NCI-H82 treated with DMSO at 0.1 percent for 48 hours (cell line): Measurements from ENCODE around the gene RPS6KC1.
"Not testable (repeated sequence)": the region's sequence is repeated elsewhere in the genome, so short reads cannot be mapped to it uniquely, and the experiment has no call there.

ENCODE experiments used
- DNase-seq: peaks from one replicate; lab custom pipeline; 2025; ENCODE audit not compliant: unreplicated experiment; lab: John Stamatoyannopoulos, UW

RPS6KC1 gene, protein sequence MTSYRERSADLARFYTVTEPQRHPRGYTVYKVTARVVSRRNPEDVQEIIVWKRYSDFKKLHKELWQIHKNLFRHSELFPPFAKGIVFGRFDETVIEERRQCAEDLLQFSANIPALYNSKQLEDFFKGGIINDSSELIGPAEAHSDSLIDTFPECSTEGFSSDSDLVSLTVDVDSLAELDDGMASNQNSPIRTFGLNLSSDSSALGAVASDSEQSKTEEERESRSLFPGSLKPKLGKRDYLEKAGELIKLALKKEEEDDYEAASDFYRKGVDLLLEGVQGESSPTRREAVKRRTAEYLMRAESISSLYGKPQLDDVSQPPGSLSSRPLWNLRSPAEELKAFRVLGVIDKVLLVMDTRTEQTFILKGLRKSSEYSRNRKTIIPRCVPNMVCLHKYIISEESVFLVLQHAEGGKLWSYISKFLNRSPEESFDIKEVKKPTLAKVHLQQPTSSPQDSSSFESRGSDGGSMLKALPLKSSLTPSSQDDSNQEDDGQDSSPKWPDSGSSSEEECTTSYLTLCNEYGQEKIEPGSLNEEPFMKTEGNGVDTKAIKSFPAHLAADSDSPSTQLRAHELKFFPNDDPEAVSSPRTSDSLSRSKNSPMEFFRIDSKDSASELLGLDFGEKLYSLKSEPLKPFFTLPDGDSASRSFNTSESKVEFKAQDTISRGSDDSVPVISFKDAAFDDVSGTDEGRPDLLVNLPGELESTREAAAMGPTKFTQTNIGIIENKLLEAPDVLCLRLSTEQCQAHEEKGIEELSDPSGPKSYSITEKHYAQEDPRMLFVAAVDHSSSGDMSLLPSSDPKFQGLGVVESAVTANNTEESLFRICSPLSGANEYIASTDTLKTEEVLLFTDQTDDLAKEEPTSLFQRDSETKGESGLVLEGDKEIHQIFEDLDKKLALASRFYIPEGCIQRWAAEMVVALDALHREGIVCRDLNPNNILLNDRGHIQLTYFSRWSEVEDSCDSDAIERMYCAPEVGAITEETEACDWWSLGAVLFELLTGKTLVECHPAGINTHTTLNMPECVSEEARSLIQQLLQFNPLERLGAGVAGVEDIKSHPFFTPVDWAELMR

DNA sequence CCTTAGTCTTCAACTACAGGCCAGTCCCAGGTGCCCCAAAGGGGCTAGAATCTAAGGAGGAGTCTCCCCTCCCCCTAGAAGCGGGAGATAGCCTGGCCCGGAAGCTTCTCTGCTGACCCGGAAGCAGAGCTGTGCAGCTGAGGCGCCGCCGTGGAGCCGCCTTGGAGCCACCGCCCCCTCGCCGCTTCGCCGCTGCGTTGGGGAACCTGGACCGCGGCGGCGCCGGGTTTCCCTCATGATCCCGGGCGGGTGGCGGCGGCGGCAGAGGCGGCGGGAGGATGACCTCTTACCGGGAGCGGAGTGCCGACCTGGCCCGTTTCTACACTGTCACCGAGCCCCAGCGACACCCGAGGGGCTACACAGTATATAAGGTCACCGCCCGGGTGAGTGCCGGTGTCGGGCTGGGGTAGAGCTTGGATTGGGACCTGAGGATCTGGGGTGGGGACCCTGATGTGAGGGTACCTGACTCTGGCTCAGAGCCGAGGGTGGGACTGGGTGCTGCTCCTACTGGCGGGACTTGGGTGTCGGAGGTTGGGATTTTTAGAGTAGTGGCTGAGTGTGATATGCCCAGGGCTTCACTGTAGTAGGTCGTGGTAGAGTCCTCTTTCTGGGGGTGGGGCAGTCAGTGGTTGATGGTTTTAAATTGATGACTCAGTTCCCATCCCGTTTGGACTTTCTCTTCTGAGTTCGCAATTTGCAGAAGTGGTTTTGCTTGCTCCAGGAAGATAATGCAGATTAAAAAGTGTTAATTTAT lies at the start of gene RPS6KC1:
Gene RPS6KC1, plus strand, starts transcription at position 115 of the 754 bp plus-strand sequence. Its CDS starts 164 bp downstream, at position 279.
- peak; percentile 65 for DNase-seq

DNA sequence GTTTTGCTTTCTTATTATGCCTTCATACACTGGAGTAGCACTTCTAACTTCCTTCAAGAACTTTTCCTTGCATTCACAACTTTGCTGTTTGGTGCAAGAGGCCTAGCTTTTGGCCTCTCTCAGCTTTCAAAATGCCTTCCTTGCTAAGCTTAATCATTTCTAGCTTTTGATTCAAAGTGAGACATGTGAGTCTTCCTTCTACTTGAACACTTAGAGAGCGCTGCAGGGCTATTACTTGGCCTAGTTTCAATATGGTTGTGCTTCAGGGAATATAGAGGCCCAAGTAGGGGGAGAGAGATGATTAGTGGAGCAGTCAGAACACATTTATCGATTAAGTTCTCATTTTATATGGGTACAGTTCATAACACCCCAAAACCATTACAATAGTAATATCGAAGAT lies 47.8 kb upstream of the RPS6KC1 start:
- DNase-seq = no peak

DNA sequence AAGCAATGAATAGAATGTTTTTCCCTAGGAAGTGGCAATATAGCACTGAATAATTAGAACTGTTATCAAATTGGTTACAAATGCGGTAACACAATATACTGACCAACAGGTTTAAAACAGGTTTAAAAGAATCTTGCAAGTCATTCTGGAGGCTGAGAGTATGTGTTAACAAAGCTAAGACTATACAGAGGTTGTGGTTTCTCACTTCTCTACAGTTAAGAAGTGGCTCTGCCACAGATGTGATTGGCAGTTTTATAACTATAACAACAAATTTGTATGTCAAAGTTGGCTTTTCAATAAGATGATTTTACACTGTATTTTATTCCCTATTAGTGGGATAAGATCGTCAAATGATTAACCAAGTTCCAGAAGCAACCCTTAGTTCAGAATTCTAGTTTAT lies 42.5 kb upstream of the RPS6KC1 start:
- no peak for DNase-seq

DNA sequence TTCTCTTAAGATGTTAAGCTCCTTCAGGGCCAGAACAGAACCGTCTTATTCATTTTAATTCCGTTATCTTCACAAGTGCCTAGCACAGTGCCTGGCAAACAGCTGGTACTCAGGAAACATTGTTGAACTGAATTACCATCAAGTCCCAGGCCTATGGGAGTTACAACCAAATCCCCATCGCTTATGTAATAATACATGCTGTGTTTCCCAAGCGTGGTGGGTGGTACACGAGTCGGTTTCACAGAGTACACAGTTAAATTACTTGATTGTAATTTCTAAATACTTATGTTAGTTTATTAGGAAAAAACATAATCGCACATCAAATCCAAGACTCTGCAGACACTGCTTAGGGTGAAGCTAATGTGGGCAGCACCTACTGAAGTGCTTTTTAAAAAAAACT lies 36.4 kb upstream of the RPS6KC1 start:
- DNase-seq = no peak

DNA sequence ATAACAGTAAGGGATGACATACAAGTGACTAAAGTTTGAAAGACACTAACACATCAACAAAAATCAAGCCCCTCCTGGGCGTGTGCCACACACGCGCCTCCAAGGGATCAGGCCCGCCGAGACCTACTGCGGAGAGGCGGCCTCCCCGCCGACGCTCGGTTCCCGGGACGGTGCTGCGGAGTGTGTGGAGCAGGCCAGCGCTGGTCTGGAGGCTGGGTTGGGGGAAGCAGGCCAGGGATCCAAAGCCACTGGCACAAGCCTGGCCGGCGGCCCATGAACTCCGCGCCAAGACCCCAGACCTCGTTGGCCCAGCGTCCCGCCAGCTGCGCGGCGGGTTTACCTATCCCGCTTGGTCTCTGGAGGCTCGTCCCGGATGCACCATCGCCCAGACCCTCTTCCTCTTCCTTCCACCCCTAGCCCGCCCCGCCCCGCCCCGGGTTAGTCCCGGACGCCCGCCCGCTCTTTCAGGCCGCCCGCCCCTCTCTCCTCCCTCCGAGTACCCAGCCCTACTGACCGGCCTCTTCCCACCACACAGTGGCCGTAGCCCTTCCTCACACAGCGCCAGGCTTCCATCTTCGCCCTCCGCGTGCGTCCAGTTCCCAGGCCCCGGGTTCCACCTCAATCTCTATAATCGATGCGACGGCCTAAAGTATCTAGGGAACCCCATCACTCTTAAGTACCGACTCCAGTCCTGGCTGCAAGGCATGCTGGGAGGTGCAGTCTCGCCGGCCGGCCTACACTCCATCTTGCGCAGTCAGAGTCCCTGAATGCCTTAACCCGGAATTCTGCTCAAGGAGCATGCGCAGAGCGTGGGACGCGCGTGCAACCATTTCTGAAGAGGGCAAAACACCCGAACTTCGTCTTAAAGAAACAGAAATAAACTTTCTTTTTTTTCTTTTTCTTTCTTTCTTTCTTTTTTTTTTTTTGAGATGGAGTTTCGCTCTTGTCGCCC lies 35.7 kb upstream of the RPS6KC1 start, which contains the start of gene ANGEL2:
Gene ANGEL2, minus strand, starts transcription at position 769 of the 952 bp plus-strand sequence. Its CDS starts 196 bp downstream, at position 573.
- DNase-seq = peak; percentile 95

DNA sequence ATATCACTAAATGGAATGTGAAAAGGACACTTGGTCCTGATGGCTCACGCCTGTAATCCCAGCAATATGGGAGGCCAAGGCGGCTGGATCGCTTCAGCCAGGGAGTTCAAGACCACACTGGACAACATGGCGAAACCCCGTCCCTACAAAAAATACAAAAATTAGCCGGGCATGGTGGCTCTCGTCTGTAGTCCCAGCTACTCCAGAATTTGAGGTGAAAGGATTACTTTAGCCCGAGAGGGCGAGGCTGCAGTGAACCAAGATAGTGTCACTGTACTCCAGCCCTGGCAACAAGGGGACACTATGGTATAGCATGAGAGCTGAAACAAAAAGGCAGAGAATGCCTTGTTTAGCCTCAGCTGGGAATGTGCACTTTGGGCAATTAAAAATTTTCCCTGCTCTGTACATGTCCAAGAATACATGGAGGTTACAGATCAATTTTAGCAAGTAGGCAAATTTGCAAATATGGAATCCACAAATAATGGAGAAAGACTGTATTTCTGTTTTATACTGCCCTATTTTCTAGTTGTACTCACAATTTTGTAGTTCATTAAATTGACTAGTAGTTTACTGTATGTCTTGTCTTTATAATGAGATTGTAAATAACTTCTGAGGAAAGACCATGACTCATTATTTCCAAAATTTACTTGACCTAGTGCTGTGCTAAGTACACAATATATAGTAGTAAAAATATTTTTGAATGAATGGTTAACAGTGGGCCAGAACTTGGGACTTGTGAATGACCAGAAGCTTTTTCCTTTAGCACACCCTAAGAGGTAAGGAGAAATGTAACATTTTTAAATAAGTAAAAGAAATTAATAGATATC lies 33.4 kb upstream of the RPS6KC1 start:
- DNase-seq = no peak

DNA sequence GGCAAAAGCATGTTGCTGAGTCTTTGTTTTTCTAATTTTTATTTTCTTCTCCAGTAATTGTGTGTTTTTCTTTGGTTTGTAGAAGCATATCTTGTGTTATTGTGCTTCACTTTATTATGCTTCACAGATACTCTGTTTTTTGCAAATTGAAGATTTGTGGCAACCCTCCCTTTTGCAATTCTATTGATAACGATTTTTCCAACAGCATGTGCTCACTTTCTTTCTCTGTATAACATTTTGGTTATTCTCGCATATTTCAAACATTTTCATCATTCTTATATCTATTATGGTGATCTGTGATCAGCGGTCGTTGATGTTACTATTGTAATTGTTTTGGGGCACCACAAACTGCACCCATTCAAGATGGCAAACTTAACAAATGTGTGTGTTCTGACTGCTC lies 31.6 kb upstream of the RPS6KC1 start:
- no peak for DNase-seq

DNA sequence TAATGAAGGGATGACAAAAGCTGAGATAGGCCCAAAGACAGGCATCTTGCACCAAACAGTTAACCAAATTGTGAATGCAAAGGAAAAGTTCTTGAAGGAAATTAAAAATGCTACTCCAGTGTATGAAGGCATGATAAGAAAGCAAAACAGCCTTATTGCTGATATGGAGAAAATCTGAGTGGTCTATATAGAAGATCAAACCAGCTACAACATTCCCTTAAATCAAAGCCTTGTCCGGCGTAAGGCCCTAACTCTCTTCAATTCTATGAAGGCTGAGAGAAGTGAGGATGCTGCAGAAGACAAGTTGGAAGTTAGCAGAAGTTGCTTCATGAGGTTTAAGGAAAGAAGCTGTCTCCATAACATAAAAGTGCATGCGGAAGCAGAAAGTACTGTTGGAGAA lies 31.0 kb upstream of the RPS6KC1 start:
- DNase-seq = no peak

DNA sequence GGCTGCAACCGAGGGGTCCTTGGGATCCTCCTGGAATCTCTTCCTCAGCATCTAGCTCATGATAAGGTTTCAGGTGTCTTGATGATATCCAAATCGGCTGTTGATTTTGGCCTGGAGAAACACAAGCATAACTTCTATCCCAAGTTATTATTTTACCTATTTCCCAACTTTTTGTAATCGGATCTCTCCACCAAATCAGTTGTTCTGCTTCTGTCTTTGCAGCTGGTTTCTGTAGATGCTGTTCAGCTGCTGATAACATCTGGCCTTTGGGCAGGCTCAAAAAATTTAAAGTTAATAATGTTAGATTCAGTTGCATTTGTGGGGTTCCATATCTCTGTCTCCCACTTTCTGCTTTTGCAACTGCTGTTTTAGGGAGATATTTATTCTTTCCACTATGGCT lies 24.0 kb upstream of the RPS6KC1 start:
- DNase-seq = not testable (repeated sequence)

DNA sequence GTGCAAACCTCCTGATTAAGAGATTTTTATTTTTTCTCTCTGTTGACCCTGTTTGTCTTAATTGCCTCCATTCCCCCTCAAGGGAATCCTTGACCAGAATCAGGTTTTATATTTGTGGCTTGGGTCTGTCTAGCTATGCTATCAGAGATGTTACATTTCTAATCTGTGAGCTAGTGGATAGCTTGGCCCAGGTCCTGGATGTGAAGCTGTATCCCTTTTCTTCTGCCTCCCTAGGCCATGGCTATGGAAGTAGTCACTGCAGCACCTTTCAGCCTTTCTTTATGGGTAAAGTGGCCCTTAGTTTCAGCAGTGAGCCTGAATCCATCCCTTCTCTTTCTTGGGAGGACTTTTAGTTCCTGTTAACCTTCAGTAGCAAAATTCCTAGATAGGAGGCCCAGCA lies 18.4 kb upstream of the RPS6KC1 start:
- no peak for DNase-seq

DNA sequence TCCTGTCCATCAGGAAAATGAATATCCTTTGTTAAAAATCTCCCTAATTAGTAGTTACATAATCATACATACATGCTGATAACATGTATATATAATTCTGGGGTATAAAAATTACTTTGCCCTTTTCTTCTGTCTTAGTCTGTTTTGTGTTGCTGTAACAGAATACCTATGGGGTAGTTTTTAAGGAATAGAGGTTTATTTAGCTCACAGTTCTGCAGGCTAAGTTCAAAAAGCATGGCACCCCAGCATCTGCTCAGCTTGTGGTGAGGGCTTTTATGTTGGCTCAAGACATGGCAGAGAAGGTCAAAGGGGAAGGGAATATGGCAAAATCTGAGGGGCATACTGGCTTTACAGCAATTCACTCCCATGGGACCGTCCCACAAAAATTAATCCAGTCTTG lies 16.3 kb upstream of the RPS6KC1 start:
- no peak for DNase-seq

DNA sequence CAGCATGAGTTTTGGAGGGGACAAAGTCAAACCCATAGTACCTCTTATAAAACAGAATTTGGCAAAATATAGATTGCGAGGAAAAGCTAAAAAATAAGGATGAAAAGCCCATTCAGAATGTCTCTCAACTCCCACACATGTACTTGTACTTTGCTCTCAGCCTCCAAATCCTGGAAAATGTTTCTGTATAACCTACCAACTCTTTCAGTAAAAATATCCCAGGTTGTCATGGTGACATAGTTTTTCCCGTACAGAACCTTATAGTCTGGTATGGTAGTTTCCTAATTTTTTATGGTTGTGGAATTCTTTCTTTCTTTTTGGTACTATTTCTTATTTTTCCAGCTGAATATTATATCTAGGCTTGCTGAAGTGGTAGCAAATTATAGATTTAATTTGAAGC lies 15.5 kb upstream of the RPS6KC1 start:
- DNase-seq = no peak

DNA sequence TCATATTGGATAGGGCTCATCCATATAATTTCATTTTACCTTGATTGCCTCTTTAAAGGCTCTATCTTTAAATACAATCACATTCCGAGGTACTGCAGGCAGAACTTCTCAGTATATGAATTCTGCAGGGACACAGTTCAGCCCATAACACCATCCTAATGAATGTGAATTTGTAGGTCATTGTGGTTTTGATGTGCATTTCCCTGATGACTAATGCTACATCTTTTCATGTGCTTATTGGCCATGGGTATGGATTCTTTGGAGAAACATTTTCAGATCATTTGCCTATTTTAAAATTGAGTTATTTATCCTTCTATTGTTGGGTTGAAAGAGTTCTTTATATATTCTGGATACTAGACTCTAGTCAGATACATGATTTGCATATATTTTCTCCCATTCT lies 9.6 kb upstream of the RPS6KC1 start:
- DNase-seq = no peak

DNA sequence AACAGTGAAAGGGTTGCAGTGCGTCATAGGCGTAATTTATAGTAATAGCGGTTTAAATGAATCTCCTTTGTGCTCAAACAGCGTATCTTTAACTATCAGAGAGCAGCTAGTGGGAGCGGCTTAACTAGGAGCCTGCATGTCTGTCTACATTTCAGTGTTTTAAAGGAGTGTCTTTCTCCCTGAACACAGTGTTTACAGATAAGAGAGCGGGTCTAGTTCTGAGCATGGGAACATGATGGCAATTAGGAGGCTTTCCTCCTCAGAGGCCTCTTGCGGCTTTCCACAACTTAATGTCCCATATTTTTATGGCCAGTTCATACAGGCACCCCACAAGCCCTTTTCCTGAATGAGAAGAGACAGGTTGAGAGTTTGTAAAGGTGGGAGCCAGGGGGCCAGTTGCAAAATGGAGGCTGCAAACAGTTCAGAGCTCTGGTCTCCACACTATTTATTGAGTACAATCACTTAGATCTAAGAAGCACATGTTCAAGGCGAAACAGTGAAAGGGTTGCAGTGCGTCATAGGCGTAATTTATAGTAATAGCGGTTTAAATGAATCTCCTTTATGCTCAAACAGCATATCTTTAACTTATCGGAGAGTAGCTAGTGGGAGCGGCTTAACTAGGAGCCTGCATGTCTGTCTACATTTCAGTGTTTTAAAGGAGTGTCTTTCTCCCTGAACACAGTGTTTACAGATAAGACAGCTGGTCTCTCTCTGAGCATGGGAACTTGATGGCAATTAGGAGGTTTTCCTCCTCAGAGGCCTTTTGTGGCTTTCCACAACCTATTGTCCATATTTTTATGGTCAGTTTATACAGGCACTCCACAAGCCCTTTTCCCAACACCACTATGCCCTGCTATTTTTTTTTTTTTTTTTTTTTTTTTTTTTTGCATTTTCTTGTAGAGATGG lies 5.5 kb upstream of the RPS6KC1 start:
- DNase-seq = not testable (repeated sequence)

DNA sequence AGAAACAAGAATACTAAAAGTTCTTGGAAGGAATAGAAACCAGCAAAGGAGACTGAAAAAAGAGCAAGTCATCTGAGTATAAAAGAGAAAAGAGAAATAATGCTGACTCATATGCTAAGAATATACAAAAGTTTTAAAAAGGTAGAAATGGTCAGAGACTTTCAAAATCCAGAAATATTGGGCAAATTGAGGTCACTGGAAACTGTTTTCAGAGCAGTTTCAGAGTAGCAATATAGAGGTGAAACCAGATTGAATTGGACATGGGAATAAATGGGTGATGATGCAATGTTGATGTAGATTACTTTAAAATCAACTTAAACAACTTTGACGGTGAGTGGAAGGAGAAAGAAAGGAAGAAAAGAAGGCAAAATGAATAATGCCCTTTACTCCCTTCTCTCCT lies 1.8 kb upstream of the RPS6KC1 start:
- DNase-seq = no peak

DNA sequence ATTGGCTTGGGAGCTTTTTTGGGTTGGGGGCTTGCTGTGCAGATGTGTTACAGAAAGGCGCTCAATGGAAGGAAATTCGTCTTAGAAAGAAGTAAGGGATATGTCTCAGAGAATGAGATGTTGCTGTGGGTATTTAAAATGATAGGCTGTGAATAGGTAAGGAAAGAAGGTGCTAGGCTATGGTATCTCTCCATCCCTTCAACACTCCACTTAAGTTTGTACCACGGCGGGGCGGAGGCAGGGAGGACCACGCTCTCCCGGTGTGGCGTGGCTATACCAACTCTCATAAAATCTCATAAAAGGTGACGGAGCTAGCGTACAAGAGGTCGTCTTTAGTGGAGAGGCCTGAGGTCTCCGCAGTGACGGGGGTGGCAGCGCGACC lies 305 bp upstream of the RPS6KC1 start:
- DNase-seq = no peak

DNA sequence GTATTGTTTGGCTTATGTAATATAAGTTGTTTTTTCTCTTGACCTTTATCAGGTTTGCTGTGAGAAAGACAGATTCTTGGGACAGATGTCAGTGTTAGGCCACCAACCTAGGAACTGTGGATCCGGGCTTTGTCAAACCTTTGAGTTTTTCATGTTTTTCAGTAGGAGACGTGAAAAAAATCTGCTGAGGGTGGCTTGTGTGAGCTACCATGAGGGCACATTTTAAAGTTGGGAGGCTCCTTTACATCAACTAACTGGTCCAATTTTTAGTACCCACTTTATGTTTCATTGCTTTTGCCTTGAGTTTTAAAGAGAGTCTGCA lies 801 bp downstream of the RPS6KC1 start:
- DNase-seq = no peak

DNA sequence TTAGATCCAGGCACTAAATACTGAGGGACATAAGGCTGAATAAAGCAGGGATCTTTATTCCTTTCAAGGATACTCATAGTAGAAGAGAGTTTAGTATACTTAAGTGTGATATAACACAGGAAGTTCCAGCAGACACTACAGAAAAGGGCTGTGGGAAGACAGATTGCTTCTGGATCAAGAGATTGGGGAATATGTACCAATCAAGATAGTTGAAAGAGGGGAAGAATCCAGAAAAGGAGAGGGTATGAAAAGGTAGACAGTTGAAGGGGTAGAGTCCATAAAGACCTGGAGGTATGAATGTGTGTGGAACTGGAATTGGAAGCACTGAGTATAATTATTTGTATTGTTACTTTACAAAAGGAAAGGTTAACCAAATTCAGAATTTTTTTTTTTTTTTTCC lies 2.4 kb downstream of the RPS6KC1 start:
- DNase-seq = no peak
